Measurements from ENCODE around the gene SLBP. TPM values are rescaled to one million over a fixed set of nuclear protein-coding genes. Genes with fewer than 3 reads are reported as not detected.
A peak's percentile ranks its signal among the peaks of the same experiment; 100 is the strongest.

SLBP gene
- total and polyA plus RNA-seq, 2 donors (not counting 1 experiment from before 2014, with no cell fraction given) = 19.4 to 31.8 TPM

DNA sequence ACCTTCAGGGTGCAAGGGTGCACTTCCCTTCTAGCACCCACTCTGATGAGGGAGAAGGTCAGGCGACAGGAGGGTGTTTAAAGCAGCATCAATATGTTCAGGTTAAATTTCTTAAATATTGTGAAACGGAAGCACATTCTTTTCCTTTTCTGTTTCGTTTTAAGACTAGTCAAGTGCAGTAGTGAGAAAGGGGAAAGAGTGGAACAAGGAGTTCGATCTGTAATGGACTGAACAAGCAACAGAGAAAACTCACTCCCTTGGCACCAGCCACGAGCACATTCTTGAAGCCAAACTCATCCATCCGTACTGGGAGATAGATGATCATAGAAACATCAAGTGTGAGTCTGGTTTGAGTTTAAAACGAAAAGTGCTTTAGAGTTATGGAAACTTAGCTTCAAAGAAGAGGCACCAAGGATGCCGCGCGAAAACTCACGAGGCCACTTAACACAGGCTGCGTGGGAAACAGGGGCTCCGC is 28.8 kb downstream of the SLBP start:
- no peaks in the 10 kb centered on the region for H3K27me3 ChIP-seq (replicated peaks in 1 of 4; ENCODE audit: control extremely low read depth in 1 of 4, control insufficient read depth in 3 of 4, insufficient read depth in 4 of 4, low read length in 3 of 4)
- peaks cover 0 to 3% (median 0%) of the 10 kb centered on the region in 3 donors for H3K9me3 ChIP-seq (ENCODE audit: control extremely low read depth in 1 of 3, control insufficient read depth in 2 of 3, insufficient read depth in 1 of 3, low read length in 2 of 3)
- peak overlapping the region; percentile 77 for H3K4me2 ChIP-seq (replicated peaks; ENCODE audit: low read depth, low read length, poor library complexity, severe bottlenecking)
- H4K20me1 ChIP-seq (ENCODE audit: control insufficient read depth, insufficient read depth, low read length, poor library complexity, severe bottlenecking) = no peaks in the 10 kb centered on the region
- ATAC-seq (ENCODE audit: low read depth) (no peak), DNase-seq (no peak)
- H2AFZ ChIP-seq (ENCODE audit: insufficient read depth, low read depth, low read length, poor library complexity, severe bottlenecking) = peak overlapping the region; percentile 84
- H3K4me3 Mint-ChIP-seq = peak overlapping the region; percentile 94
- CTCF ChIA-PET = interaction anchor here (0.6 to 2.2 kb wide), 2 partner anchors 10 to 15 kb away, joined by 6 to 13 read pairs; no protein-coding TSS in a partner anchor
- H3K27me3 Mint-ChIP-seq = no peaks in the 10 kb centered on the region
- peak overlapping the region; percentile 56 for H3K9ac ChIP-seq (ENCODE audit: low read length)
- H3K36me3 ChIP-seq (replicated peaks in 1 of 2; ENCODE audit: control extremely low read depth in 1 of 2, control insufficient read depth in 1 of 2, extremely low read depth in 1 of 2, insufficient read depth in 2 of 2, low read length in 1 of 2) = no peaks in the 10 kb centered on the region
- H3K79me2 ChIP-seq (ENCODE audit: control insufficient read depth, insufficient read depth, low read length) = no peaks in the 10 kb centered on the region
- peak overlapping the region; percentile 86 for H3K27ac Mint-ChIP-seq
- intact Hi-C loops (cut with micrococcal nuclease) = loop anchor here (5.0 kb wide), 1 partner anchor 109 kb away; the partner anchor contains the start of gene FGFR3
- TF ChIP-seq, protein P1, sequence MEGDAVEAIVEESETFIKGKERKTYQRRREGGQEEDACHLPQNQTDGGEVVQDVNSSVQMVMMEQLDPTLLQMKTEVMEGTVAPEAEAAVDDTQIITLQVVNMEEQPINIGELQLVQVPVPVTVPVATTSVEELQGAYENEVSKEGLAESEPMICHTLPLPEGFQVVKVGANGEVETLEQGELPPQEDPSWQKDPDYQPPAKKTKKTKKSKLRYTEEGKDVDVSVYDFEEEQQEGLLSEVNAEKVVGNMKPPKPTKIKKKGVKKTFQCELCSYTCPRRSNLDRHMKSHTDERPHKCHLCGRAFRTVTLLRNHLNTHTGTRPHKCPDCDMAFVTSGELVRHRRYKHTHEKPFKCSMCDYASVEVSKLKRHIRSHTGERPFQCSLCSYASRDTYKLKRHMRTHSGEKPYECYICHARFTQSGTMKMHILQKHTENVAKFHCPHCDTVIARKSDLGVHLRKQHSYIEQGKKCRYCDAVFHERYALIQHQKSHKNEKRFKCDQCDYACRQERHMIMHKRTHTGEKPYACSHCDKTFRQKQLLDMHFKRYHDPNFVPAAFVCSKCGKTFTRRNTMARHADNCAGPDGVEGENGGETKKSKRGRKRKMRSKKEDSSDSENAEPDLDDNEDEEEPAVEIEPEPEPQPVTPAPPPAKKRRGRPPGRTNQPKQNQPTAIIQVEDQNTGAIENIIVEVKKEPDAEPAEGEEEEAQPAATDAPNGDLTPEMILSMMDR (IDR thresholded peaks at IDR 0.05) = no peak
- no peak for TF ChIP-seq EZH2 (IDR thresholded peaks at IDR 0.05; ENCODE audit: borderline replicate concordance, insufficient read depth, low read depth, low read length, poor library complexity, severe bottlenecking)
- no peaks in the 10 kb centered on the region for H3K9me3 Mint-ChIP-seq (ENCODE audit: insufficient read depth)
- peaks cover 10% of the 10 kb centered on the region for H3K4me1 Mint-ChIP-seq
- H3K4me1 ChIP-seq (ENCODE audit: control insufficient read depth in 2 of 2, insufficient read depth in 2 of 2, low read length in 2 of 2) = peaks cover 10 to 16% of the 10 kb centered on the region in 2 donors
- WGBS (ENCODE audit: insufficient coverage) = 1% methylated on average over 8 of the region's 13 CpGs
- POLR2A ChIA-PET = interaction anchor here (0.9 kb wide), 2 partner anchors 29 to 41 kb away, joined by 3 to 4 read pairs; partner anchors contain the start of gene SLBP
- peak overlapping the region; percentile 45 to 78 (median 61) for H3K4me3 ChIP-seq (ENCODE audit: control extremely low read depth in 1 of 5, extremely low read depth in 1 of 5, insufficient read depth in 1 of 5, low read depth in 2 of 5, low read length in 4 of 5)
- H3K27ac ChIP-seq (ENCODE audit: low read length in 2 of 2) = no peak overlapping the region

DNA sequence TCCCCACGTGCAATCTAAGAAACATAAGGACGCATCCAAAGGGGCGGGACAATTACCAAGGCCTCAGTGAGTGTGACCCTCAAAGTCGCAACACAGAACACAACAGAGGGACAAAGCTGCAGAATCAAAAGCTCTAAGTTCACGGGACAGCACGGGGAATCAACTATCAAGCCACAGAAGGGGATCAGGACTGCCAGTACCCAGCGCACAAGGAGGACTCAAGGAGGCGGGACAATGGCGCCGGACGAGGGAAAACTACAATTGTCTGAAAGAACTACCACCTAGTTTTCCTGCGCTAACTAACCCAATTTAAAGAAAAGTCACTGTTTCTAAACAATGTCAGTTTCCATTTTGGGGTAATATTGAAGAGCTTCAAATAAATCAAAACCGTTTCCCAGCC is 29.3 kb downstream of the SLBP start:
- no peak for ATAC-seq (ENCODE audit: low read depth)
- H3K9me3 ChIP-seq (ENCODE audit: control extremely low read depth in 1 of 3, control insufficient read depth in 2 of 3, insufficient read depth in 1 of 3, low read length in 2 of 3) = peaks cover 0 to 3% (median 0%) of the 10 kb centered on the region in 3 donors
- H3K4me1 Mint-ChIP-seq = peaks cover 10% of the 10 kb centered on the region
- intact Hi-C loops (cut with micrococcal nuclease) = loop anchor here (5.0 kb wide), 1 partner anchor 109 kb away; the partner anchor contains the start of gene FGFR3
- H3K27me3 Mint-ChIP-seq = no peaks in the 10 kb centered on the region
- no peak for TF ChIP-seq EZH2 (IDR thresholded peaks at IDR 0.05; ENCODE audit: borderline replicate concordance, insufficient read depth, low read depth, low read length, poor library complexity, severe bottlenecking)
- TF ChIP-seq, protein P1 (IDR thresholded peaks at IDR 0.05) = no peak
- WGBS (ENCODE audit: insufficient coverage) = 94% methylated on average over 11 of the region's 13 CpGs
- H3K27me3 ChIP-seq (replicated peaks in 1 of 4; ENCODE audit: control extremely low read depth in 1 of 4, control insufficient read depth in 3 of 4, insufficient read depth in 4 of 4, low read length in 3 of 4) = no peaks in the 10 kb centered on the region
- peak overlapping the region; percentile 84 for H2AFZ ChIP-seq (ENCODE audit: insufficient read depth, low read depth, low read length, poor library complexity, severe bottlenecking)
- H3K4me3 ChIP-seq (ENCODE audit: control extremely low read depth in 1 of 5, extremely low read depth in 1 of 5, insufficient read depth in 1 of 5, low read depth in 2 of 5, low read length in 4 of 5) = peak overlapping the region in 4 of 5 experiments; percentile 59 to 78 (median 62)
- H3K4me1 ChIP-seq (ENCODE audit: control insufficient read depth in 2 of 2, insufficient read depth in 2 of 2, low read length in 2 of 2) = peaks cover 10 to 16% of the 10 kb centered on the region in 2 donors
- no peaks in the 10 kb centered on the region for H4K20me1 ChIP-seq (ENCODE audit: control insufficient read depth, insufficient read depth, low read length, poor library complexity, severe bottlenecking)
- ChIA-PET CTCF (interaction anchor here (2.2 kb wide), 1 partner anchor 10 kb away, joined by 13 read pairs; no protein-coding TSS in a partner anchor), POLR2A (interaction anchor here (0.9 kb wide), 2 partner anchors 29 to 42 kb away, joined by 3 to 4 read pairs; partner anchors contain the start of gene SLBP)
- H3K36me3 ChIP-seq (replicated peaks in 1 of 2; ENCODE audit: control extremely low read depth in 1 of 2, control insufficient read depth in 1 of 2, extremely low read depth in 1 of 2, insufficient read depth in 2 of 2, low read length in 1 of 2) = no peaks in the 10 kb centered on the region
- no peak overlapping the region for H3K27ac ChIP-seq (ENCODE audit: low read length in 2 of 2)
- H3K4me3 Mint-ChIP-seq = peak overlapping the region; percentile 94
- peak overlapping the region; percentile 56 for H3K9ac ChIP-seq (ENCODE audit: low read length)
- DNase-seq = no peak
- no peaks in the 10 kb centered on the region for H3K9me3 Mint-ChIP-seq (ENCODE audit: insufficient read depth)
- H3K4me2 ChIP-seq (replicated peaks; ENCODE audit: low read depth, low read length, poor library complexity, severe bottlenecking) = peak overlapping the region; percentile 77
- no peaks in the 10 kb centered on the region for H3K79me2 ChIP-seq (ENCODE audit: control insufficient read depth, insufficient read depth, low read length)
- peak overlapping the region; percentile 44 for H3K27ac Mint-ChIP-seq

Data from B cell (primary cell).